ENCODE data around the gene KAT14.
"Not testable (repeated sequence)": the region's sequence is repeated elsewhere in the genome, so short reads cannot be mapped to it uniquely, and the experiment has no call there.

Gene KAT14

GRCh38 chr20:18202966-18203365 lies 65.3 kb downstream of the KAT14 start:
- no peak for DNase-seq
- in situ Hi-C loops (cut with MboI; ENCODE audit: low pct_unique_long_range_greater_than_20kb, low sequenced_read_pairs): no loop called here

- DNase-seq; in situ Hi-C loops (cut with MboI; ENCODE audit: low pct_unique_long_range_greater_than_20kb, low sequenced_read_pairs): not testable (repeated sequence)
These were observed 66.0 kb downstream of the KAT14 start for GRCh38 chr20:18203700-18204099.

- DNase-seq: no peak
These were observed 75.3 kb downstream of the KAT14 start for GRCh38 chr20:18213002-18213401.

GRCh38 chr20:18215566-18215965 lies 77.9 kb downstream of the KAT14 start:
- in situ Hi-C loops (cut with MboI; ENCODE audit: low pct_unique_long_range_greater_than_20kb, low sequenced_read_pairs): no loop called here
- DNase-seq: no peak

More at GRCh38 chr20:18213002-18213401, 75.3 kb downstream of the KAT14 start:
- in situ Hi-C loops (cut with MboI; ENCODE audit: low pct_unique_long_range_greater_than_20kb, low sequenced_read_pairs): no loop called here

- in situ Hi-C loops (cut with MboI; ENCODE audit: low pct_unique_long_range_greater_than_20kb, low sequenced_read_pairs): no loop called here
- DNase-seq: no peak
These were observed 80.6 kb downstream of the KAT14 start for GRCh38 chr20:18218280-18218679.

- in situ Hi-C loops (cut with MboI; ENCODE audit: low pct_unique_long_range_greater_than_20kb, low sequenced_read_pairs): no loop called here
- DNase-seq: no peak
These were observed 85.7 kb downstream of the KAT14 start for GRCh38 chr20:18223409-18223808.

GRCh38 chr20:18224968-18225568 lies 87.4 kb downstream of the KAT14 start:
- DNase-seq: no peak

GRCh38 chr20:18225632-18226031 lies 88.0 kb downstream of the KAT14 start:
- in situ Hi-C loops (cut with MboI; ENCODE audit: low pct_unique_long_range_greater_than_20kb, low sequenced_read_pairs): no loop called here
- no peak for DNase-seq

More at GRCh38 chr20:18224968-18225568, 87.4 kb downstream of the KAT14 start:
- in situ Hi-C loops (cut with MboI; ENCODE audit: low pct_unique_long_range_greater_than_20kb, low sequenced_read_pairs): no loop called here

GRCh38 chr20:18226741-18227140 lies 89.1 kb downstream of the KAT14 start:
- DNase-seq; in situ Hi-C loops (cut with MboI; ENCODE audit: low pct_unique_long_range_greater_than_20kb, low sequenced_read_pairs): not testable (repeated sequence)

GRCh38 chr20:18233408-18233943 lies 95.8 kb downstream of the KAT14 start:
- DNase-seq: no peak
- in situ Hi-C loops (cut with MboI; ENCODE audit: low pct_unique_long_range_greater_than_20kb, low sequenced_read_pairs): no loop called here

All from KBM-7 (cell line).